HCT116 (cell line): ENCODE data around the gene LMBR1. TPM values are rescaled to one million over a fixed set of nuclear protein-coding genes. Genes with fewer than 3 reads are reported as not detected.

Experiments
- ATAC-seq: fragments of 200-7000 bp; cut with Tn5 transposase; 2 replicates; pipeline ENCODE4 v1.9.1; 2020; ENCODE audit warnings: mild to moderate bottlenecking, moderate library complexity
- BruUV-seq: library from RNA; stranded (reverse); fragments of 400-500 nt; replicated peaks from 2 replicates; lab custom pipeline; 2021; lab: Mats Ljungman, UMichigan
- CTCF ChIA-PET: fragments of 300-600 bp; sonication (Branson Sonifier 250); formaldehyde crosslinking; loops from one replicate; lab custom pipeline; 2021; ENCODE audit warnings: antibody characterized with exemption; lab: Charles Lee
- POLR2A ChIA-PET: fragments of 300-600, 350-600 bp; sonication (Branson Sonifier 250); formaldehyde crosslinking; loops from one replicate; lab custom pipeline; 2021; ENCODE audit warnings: antibody characterized with exemption; lab: Charles Lee
- RAD21 ChIA-PET, 2 experiments: fragments of 300-600 bp; sonication (Branson Sonifier 250); formaldehyde crosslinking; loops; one replicate each; lab custom pipeline; 2023; ENCODE audit warnings: low total read pairs in 2 of 2; ENCODE audit not compliant: uncharacterized antibody in 2 of 2, unreplicated experiment in 2 of 2, low non-redundant PET in 1 of 2; lab: Charles Lee
- DNase-seq: peaks from one replicate; pipeline ENCODE4 v3.0.0-alpha.2; 2010; ENCODE audit warnings: low read depth, low spot score
- H2AFZ ChIP-seq: fragments of 200-600 bp; shearing (Covaris generic), sonication (generic); 2 replicates; pipeline ENCODE4 v1.6.1; 2017; ENCODE audit warnings: low read depth, mixed run types, mixed read lengths, antibody characterized with exemption, low read length; ENCODE audit not compliant: poor library complexity, severe bottlenecking
- H3K27ac ChIP-seq: 2 replicates; pipeline ENCODE4 v1.5.1; 2012; ENCODE audit warnings: low read depth, low read length
- H3K27me3 ChIP-seq: fragments of 200-600 bp; sonication (generic); 2 replicates; pipeline ENCODE4 v1.6.1; 2016; ENCODE audit warnings: mixed run types, low read length, mixed read lengths; ENCODE audit not compliant: insufficient read depth
- H3K36me3 ChIP-seq, 2 experiments: fragments of 200-500 bp in 1 of 2; fragments of 200-600 bp in 1 of 2; sonication (Bioruptor generic) in 1 of 2; sonication (generic) in 1 of 2; 2 replicates each; pipeline versions ENCODE4 v1.5.1 to v1.6.1; 2014 to 2016; ENCODE audit warnings: low read length in 2 of 2, inconsistent platforms in 1 of 2, mixed read lengths in 1 of 2, mixed run types in 1 of 2; ENCODE audit not compliant: insufficient read depth in 2 of 2, control insufficient read depth in 1 of 2
- H3K4me1 ChIP-seq, 2 experiments: fragments of 200-600 bp in 1 of 2; sonication (generic) in 1 of 2; 2 replicates each; pipeline versions ENCODE4 v1.5.1 to v1.6.1; 2012 to 2017; ENCODE audit warnings: low read length in 2 of 2, inconsistent platforms in 1 of 2, mild to moderate bottlenecking in 1 of 2, mixed read lengths in 1 of 2, mixed run types in 1 of 2, moderate library complexity in 1 of 2; ENCODE audit not compliant: insufficient read depth in 2 of 2, control insufficient read depth in 1 of 2
- H3K4me2 ChIP-seq: fragments of 200-600 bp; sonication (generic); 2 replicates; pipeline ENCODE4 v1.6.1; 2017; ENCODE audit warnings: mixed run types, low read length, mixed read lengths
- H3K4me3 ChIP-seq, 2 experiments: fragments of 200-600 bp in 1 of 2; sonication (generic) in 1 of 2; replicated peaks in 1 of 2; 2 replicates each; pipeline ENCODE4 v1.5.1; 2011 to 2016; ENCODE audit warnings: low read length in 2 of 2, control low read depth in 1 of 2, low read depth in 1 of 2, mild to moderate bottlenecking in 1 of 2, mixed read lengths in 1 of 2, mixed run types in 1 of 2
- H3K79me2 ChIP-seq: fragments of 200-600 bp; sonication (generic); 2 replicates; pipeline ENCODE4 v1.6.1; 2017; ENCODE audit warnings: mild to moderate bottlenecking, mixed run types, low read length, moderate library complexity, mixed read lengths; ENCODE audit not compliant: insufficient read depth
- H3K9ac ChIP-seq: fragments of 200-600 bp; sonication (generic); 2 replicates; pipeline ENCODE4 v1.6.1; 2016; ENCODE audit warnings: low read length, mixed read lengths
- H3K9me2 ChIP-seq: fragments of 200-600 bp; sonication (generic), shearing (Covaris generic); 2 replicates; pipeline ENCODE4 v1.6.1; 2017; ENCODE audit warnings: mixed run types, mild to moderate bottlenecking, moderate library complexity; ENCODE audit not compliant: insufficient read depth
- H3K9me3 ChIP-seq, 2 experiments: fragments of 200-500 bp in 1 of 2; fragments of 200-600 bp in 1 of 2; sonication (Bioruptor generic) in 1 of 2; sonication (generic) in 1 of 2; 2 replicates each; pipeline ENCODE4 v1.6.1; 2014 to 2017; ENCODE audit warnings: low read length in 2 of 2, mixed read lengths in 2 of 2, inconsistent platforms in 1 of 2, low read depth in 1 of 2, mild to moderate bottlenecking in 1 of 2, mixed run types in 1 of 2, moderate library complexity in 1 of 2; ENCODE audit not compliant: control insufficient read depth in 1 of 2, insufficient read depth in 1 of 2
- H4K20me1 ChIP-seq: fragments of 200-600 bp; sonication (generic), shearing (Covaris generic); 2 replicates; pipeline ENCODE4 v1.6.1; 2017; ENCODE audit warnings: mixed run types, mild to moderate bottlenecking, moderate library complexity; ENCODE audit not compliant: insufficient read depth
- ATF3 ChIP-seq: IDR thresholded peaks from 2 replicates; pipeline ENCODE4 v1.6.1; 2012
- CEBPB ChIP-seq: IDR thresholded peaks from 2 replicates; pipeline ENCODE4 v1.6.1; 2012; ENCODE audit warnings: low read depth
- CTCF ChIP-seq, 3 experiments: fragments of 200-600 bp in 1 of 3; sonication (generic) in 1 of 3; IDR thresholded peaks in 2 of 3; conservative IDR thresholded peaks in 1 of 3; 2 replicates each; pipeline ENCODE4 v1.5.1; 2012 to 2017; ENCODE audit warnings: low read depth in 2 of 3, low read length in 2 of 3, antibody characterized with exemption in 1 of 3, borderline replicate concordance in 1 of 3, control low read depth in 1 of 3, mild to moderate bottlenecking in 1 of 3, mixed read lengths in 1 of 3, mixed run types in 1 of 3, moderate library complexity in 1 of 3; ENCODE audit not compliant: insufficient read depth in 1 of 3
- EGR1 ChIP-seq: IDR thresholded peaks from 2 replicates; pipeline ENCODE4 v1.6.1; 2012; ENCODE audit warnings: low read depth
- EZH2 ChIP-seq: fragments of 200-600 bp; sonication (generic); IDR thresholded peaks from 2 replicates; pipeline ENCODE4 v1.6.1; 2017; ENCODE audit warnings: antibody characterized with exemption, mixed run types
- FOSL1 ChIP-seq: IDR thresholded peaks from 2 replicates; pipeline ENCODE4 v1.6.1; 2012; ENCODE audit warnings: low read depth
- MAX ChIP-seq: IDR thresholded peaks from 2 replicates; pipeline ENCODE4 v1.6.1; 2012
- SIN3A ChIP-seq: IDR thresholded peaks from 2 replicates; pipeline ENCODE4 v1.6.1; 2012; ENCODE audit warnings: low read depth
- SP1 ChIP-seq: IDR thresholded peaks from 2 replicates; pipeline ENCODE4 v1.6.1; 2012; ENCODE audit warnings: low read depth
- SRF ChIP-seq: IDR thresholded peaks from 2 replicates; pipeline ENCODE4 v1.6.1; 2012; ENCODE audit warnings: low read depth
- YY1 ChIP-seq: IDR thresholded peaks from 2 replicates; pipeline ENCODE4 v1.6.1; 2011; ENCODE audit warnings: low read length, low read depth, moderate library complexity, mild to moderate bottlenecking; ENCODE audit not compliant: insufficient replicate concordance; ENCODE audit errors: extremely low read depth
- ZFX ChIP-seq: fragments of 450-650 bp; IDR thresholded peaks from 2 replicates; pipeline ENCODE4 v1.6.1; 2017
- intact Hi-C: fragments of 100-400 bp; cut with micrococcal nuclease; formaldehyde crosslinking; loops from 2 replicates; pipeline ENCODE4 v1.10.0; 2022
- total RNA-seq: library from RNA; stranded (reverse); gene quantifications from one replicate; pipeline ENCODE4 v1.2.1, GENCODE V29; 2021; ENCODE audit not compliant: unreplicated experiment

Gene LMBR1
- total RNA-seq, 1 experiment from 2014 or later: 84.0 TPM

- no peak for DNase-seq
- TF ChIP-seq ATF3 (no peak), CTCF (IDR thresholded peaks at IDR 0.05 in 2 of 3, conservative IDR thresholded peaks at IDR 0.05 in 1 of 3; ENCODE audit: borderline replicate concordance in 1 of 3, insufficient read depth in 1 of 3, low read depth in 2 of 3, low read length in 2 of 3) (peak in 1 of 3 experiments; percentile 13; a peak in 1 of 6 replicates)
- Histone ChIP-seq H3K27ac (no peak overlapping the region), H3K9me2 (no peaks in the 10 kb centered on the region), H3K4me3 (no peak overlapping the region), H3K4me2 (0 out of 2 replicates have a peak overlapping the region, but pooled peaks have one; percentile 83), H3K27me3 (no peaks in the 10 kb centered on the region), H3K79me2 (peaks cover 26% of the 10 kb centered on the region), H3K36me3 (no peaks in the 10 kb centered on the region), H3K4me1 (peaks cover 14 to 45% of the 10 kb centered on the region in 2 experiments), H2AFZ (no peak overlapping the region), H3K9me3 (no peaks in the 10 kb centered on the region), H4K20me1 (no peaks in the 10 kb centered on the region), H3K9ac (no peak overlapping the region)
- intact Hi-C loops: no loop called here
- CTCF ChIA-PET: no interaction called here
- no peak for ATAC-seq
- POLR2A ChIA-PET: no interaction called here
- RAD21 ChIA-PET: no interaction called here
- no TSS peak for BruUV-seq
These were observed 2.2 kb upstream of the LMBR1 start for GRCh38 chr7:156895024-156895780.

- H3K4me3 ChIP-seq: peak overlapping the region; percentile 78 to 94
- H3K9me2 ChIP-seq: no peaks in the 10 kb centered on the region
- no peaks in the 10 kb centered on the region for H3K9me3 ChIP-seq
- ATAC-seq: peak; percentile 57
- H3K9ac ChIP-seq: peak overlapping the region; percentile 82
- ChIA-PET RAD21 (no interaction called here), CTCF (interaction anchor here (1.1 kb wide), 1 partner anchor 56 kb away, joined by 3 read pairs; no protein-coding TSS in a partner anchor), POLR2A (interaction anchor here (1.1 kb wide), 1 partner anchor 17 kb away, joined by 4 read pairs; no protein-coding TSS in a partner anchor)
- no peaks in the 10 kb centered on the region for H3K27me3 ChIP-seq
- no TSS peak for BruUV-seq
- no peaks in the 10 kb centered on the region for H4K20me1 ChIP-seq
- peak overlapping the region; percentile 73 for H3K27ac ChIP-seq
- no peak overlapping the region for H2AFZ ChIP-seq
- no peak for DNase-seq
- peaks cover 10 to 38% of the 10 kb centered on the region in 2 experiments for H3K4me1 ChIP-seq
- intact Hi-C loops: no loop called here
- no peaks in the 10 kb centered on the region for H3K36me3 ChIP-seq
- peaks cover 55% of the 10 kb centered on the region for H3K79me2 ChIP-seq
- peak overlapping the region; percentile 83 for H3K4me2 ChIP-seq
- peak; percentile 49; the same call in 1 of the 2 replicates for TF ChIP-seq SIN3A
- TF ChIP-seq ZFX: 0 out of 2 replicates have a peak, but pooled peaks have one; percentile 23
- no peak for TF ChIP-seq FOSL1
- no peak for TF ChIP-seq SRF
- no peak for TF ChIP-seq CEBPB
- peak; percentile 66 for TF ChIP-seq MAX
- peak; percentile 51 for TF ChIP-seq EGR1
- TF ChIP-seq SP1: no peak
- TF ChIP-seq EZH2: no peak
- no peak for TF ChIP-seq CTCF (IDR thresholded peaks at IDR 0.05 in 2 of 3, conservative IDR thresholded peaks at IDR 0.05 in 1 of 3; ENCODE audit: borderline replicate concordance in 1 of 3, insufficient read depth in 1 of 3, low read depth in 2 of 3, low read length in 2 of 3)
- no peak for TF ChIP-seq YY1
These were observed 742 bp downstream of the LMBR1 start for GRCh38 chr7:156892081-156892800.
